OCI-LY1 (cell line): ENCODE data around the gene SEC14L1.

Source experiments
- H2AFZ ChIP-seq: fragments of 200-600 bp; sonication (generic), shearing (Covaris generic); 2 replicates; pipeline ENCODE4 v1.6.0; 2014; ENCODE audit warnings: antibody characterized with exemption, mild to moderate bottlenecking, low read length
- H3F3A ChIP-seq: fragments of 200-600 bp; sonication (generic), shearing (Covaris generic); 2 replicates; pipeline ENCODE4 v1.6.0; 2014; ENCODE audit warnings: mild to moderate bottlenecking, antibody characterized with exemption, low read length, moderate library complexity; ENCODE audit not compliant: insufficient read depth
- H3K27ac ChIP-seq: fragments of 200-600 bp; sonication (generic); 2 replicates; pipeline ENCODE4 v1.5.1; 2014; ENCODE audit warnings: low read length, mixed run types, mild to moderate bottlenecking, low read depth; ENCODE audit not compliant: poor library complexity, severe bottlenecking
- H3K27me3 ChIP-seq: fragments of 200-600 bp; sonication (generic); 2 replicates; pipeline ENCODE4 v1.6.0; 2014; ENCODE audit warnings: antibody characterized with exemption, mild to moderate bottlenecking, low read length, moderate library complexity; ENCODE audit not compliant: insufficient read depth
- H3K36me3 ChIP-seq: fragments of 200-600 bp; sonication (generic); 2 replicates; pipeline ENCODE4 v1.6.1; 2014; ENCODE audit warnings: mild to moderate bottlenecking, antibody characterized with exemption, low read length, moderate library complexity, mixed read lengths; ENCODE audit not compliant: insufficient read depth
- H3K4me1 ChIP-seq: fragments of 200-600 bp; sonication (generic); 2 replicates; pipeline ENCODE4 v1.5.1; 2014; ENCODE audit warnings: mild to moderate bottlenecking, low read length, moderate library complexity; ENCODE audit not compliant: insufficient read depth, severe bottlenecking
- H3K4me2 ChIP-seq: fragments of 200-600 bp; sonication (generic), shearing (Covaris generic); 2 replicates; pipeline ENCODE4 v1.6.1; 2014; ENCODE audit warnings: low read length
- H3K4me3 ChIP-seq: fragments of 200-600 bp; sonication (generic); 2 replicates; pipeline ENCODE4 v1.5.1; 2014; ENCODE audit warnings: low read length, low read depth, mild to moderate bottlenecking, mixed read lengths; ENCODE audit not compliant: poor library complexity, severe bottlenecking
- H3K79me2 ChIP-seq: fragments of 200-600 bp; shearing (Covaris generic); 2 replicates; pipeline ENCODE4 v1.6.1; 2016; ENCODE audit warnings: mixed run types, low read length, mixed read lengths; ENCODE audit not compliant: insufficient read depth
- H3K9ac ChIP-seq: fragments of 200-600 bp; sonication (generic), shearing (Covaris generic); 2 replicates; pipeline ENCODE4 v1.6.1; 2014; ENCODE audit warnings: mild to moderate bottlenecking, low read length, mixed read lengths
- H3K9me2 ChIP-seq: fragments of 200-600 bp; sonication (generic), shearing (Covaris generic); 2 replicates; pipeline ENCODE4 v1.6.1; 2014; ENCODE audit warnings: low read depth, mild to moderate bottlenecking, low read length, mixed read lengths
- H3K9me3 ChIP-seq: fragments of 200-600 bp; shearing (Covaris generic); 2 replicates; pipeline ENCODE4 v1.6.1; 2014; ENCODE audit warnings: low read length, mixed read lengths
- H4K20me1 ChIP-seq: fragments of 200-600 bp; sonication (generic), shearing (Covaris generic); 2 replicates; pipeline ENCODE4 v1.6.0; 2016; ENCODE audit warnings: mild to moderate bottlenecking, low read length; ENCODE audit not compliant: insufficient read depth
- EZH2 ChIP-seq: fragments of 200-600 bp; sonication (generic), shearing (Covaris generic); IDR thresholded peaks from 2 replicates; pipeline ENCODE4 v1.8.0; 2017; ENCODE audit warnings: borderline replicate concordance, mixed run types, mild to moderate bottlenecking, antibody characterized with exemption, low read length, moderate library complexity, mixed read lengths
- TF ChIP-seq, protein P1 (sequence below): fragments of 200-600 bp; sonication (generic), shearing (Covaris generic); IDR thresholded peaks from 2 replicates; pipeline ENCODE4 v1.5.1; 2017; ENCODE audit warnings: mild to moderate bottlenecking, antibody characterized with exemption, low read length, moderate library complexity, mixed read lengths

Gene SEC14L1

DNA sequence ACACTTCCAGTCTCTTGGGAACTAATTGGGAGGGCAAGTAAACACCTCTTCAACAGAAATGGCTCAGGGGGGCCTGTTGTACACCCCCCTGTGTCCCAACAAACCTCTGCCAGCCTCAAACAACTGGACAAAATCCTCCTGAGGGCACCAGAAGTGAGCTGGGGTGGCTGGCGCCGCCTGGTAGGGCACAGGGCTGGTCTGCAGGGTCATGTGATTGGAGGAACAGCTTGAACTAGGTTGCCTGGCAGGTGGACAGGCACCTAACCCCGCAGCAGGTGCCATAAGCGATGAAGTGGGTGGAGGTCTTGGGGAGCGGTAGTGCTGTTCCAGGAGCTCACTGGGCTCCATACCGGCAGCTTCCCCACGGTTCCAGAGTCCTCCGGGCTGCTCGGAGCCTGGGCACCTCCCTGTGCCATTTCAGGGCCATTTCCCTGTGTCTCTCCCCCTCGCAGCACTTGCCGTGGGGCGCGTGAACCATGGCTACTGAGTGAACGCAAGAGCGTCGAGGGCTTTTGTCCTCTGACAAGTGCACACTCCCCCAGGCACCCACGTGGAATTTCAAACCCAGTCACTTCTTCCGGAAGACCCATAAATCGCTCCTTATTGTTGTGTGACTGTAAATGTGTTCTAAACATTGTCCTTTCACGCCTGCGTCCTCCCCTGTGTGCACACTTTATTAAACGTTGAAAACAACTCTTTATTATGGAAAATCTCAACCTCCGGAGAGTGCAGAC lies 101.5 kb downstream of the SEC14L1 start:
- Histone ChIP-seq H3K4me2 (no peak overlapping the region), H3K9me3 (no peaks in the 10 kb centered on the region), H3K9ac (no peak overlapping the region), H3K27ac (no peak overlapping the region), H3K4me1 (peaks cover 22% of the 10 kb centered on the region), H3K36me3 (no peaks in the 10 kb centered on the region; the same call in 1 of the 2 replicates), H3K27me3 (no peaks in the 10 kb centered on the region; the same call in 1 of the 2 replicates), H3K4me3 (no peak overlapping the region), H4K20me1 (no peaks in the 10 kb centered on the region), H2AFZ (no peak overlapping the region), H3K9me2 (no peaks in the 10 kb centered on the region), H3F3A (no peaks in the 10 kb centered on the region), H3K79me2 (no peaks in the 10 kb centered on the region)
- TF ChIP-seq EZH2, result no peak
- TF ChIP-seq, protein P1, sequence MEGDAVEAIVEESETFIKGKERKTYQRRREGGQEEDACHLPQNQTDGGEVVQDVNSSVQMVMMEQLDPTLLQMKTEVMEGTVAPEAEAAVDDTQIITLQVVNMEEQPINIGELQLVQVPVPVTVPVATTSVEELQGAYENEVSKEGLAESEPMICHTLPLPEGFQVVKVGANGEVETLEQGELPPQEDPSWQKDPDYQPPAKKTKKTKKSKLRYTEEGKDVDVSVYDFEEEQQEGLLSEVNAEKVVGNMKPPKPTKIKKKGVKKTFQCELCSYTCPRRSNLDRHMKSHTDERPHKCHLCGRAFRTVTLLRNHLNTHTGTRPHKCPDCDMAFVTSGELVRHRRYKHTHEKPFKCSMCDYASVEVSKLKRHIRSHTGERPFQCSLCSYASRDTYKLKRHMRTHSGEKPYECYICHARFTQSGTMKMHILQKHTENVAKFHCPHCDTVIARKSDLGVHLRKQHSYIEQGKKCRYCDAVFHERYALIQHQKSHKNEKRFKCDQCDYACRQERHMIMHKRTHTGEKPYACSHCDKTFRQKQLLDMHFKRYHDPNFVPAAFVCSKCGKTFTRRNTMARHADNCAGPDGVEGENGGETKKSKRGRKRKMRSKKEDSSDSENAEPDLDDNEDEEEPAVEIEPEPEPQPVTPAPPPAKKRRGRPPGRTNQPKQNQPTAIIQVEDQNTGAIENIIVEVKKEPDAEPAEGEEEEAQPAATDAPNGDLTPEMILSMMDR, result peak; percentile 43

- H3K79me2 ChIP-seq, result no peaks in the 10 kb centered on the region
- H4K20me1 ChIP-seq, result no peaks in the 10 kb centered on the region
- H3K4me1 ChIP-seq, result peaks cover 25% of the 10 kb centered on the region
- H3K9me2 ChIP-seq, result no peaks in the 10 kb centered on the region
- no peaks in the 10 kb centered on the region for H3K9me3 ChIP-seq
- no peaks in the 10 kb centered on the region for H3F3A ChIP-seq
- H2AFZ ChIP-seq, result no peak overlapping the region
- TF ChIP-seq, protein P1, result no peak
- no peak for TF ChIP-seq EZH2
- peak overlapping the region; percentile 22; the same call in 1 of the 2 replicates for H3K4me2 ChIP-seq
- H3K4me3 ChIP-seq, result no peak overlapping the region
- H3K27me3 ChIP-seq, result no peaks in the 10 kb centered on the region
- no peaks in the 10 kb centered on the region for H3K36me3 ChIP-seq
- H3K27ac ChIP-seq, result no peak overlapping the region
- no peak overlapping the region; the same call in 1 of the 2 replicates for H3K9ac ChIP-seq
Observed at GRCh38 chr17:77245162-77245926, 104.6 kb downstream of the SEC14L1 start.

DNA sequence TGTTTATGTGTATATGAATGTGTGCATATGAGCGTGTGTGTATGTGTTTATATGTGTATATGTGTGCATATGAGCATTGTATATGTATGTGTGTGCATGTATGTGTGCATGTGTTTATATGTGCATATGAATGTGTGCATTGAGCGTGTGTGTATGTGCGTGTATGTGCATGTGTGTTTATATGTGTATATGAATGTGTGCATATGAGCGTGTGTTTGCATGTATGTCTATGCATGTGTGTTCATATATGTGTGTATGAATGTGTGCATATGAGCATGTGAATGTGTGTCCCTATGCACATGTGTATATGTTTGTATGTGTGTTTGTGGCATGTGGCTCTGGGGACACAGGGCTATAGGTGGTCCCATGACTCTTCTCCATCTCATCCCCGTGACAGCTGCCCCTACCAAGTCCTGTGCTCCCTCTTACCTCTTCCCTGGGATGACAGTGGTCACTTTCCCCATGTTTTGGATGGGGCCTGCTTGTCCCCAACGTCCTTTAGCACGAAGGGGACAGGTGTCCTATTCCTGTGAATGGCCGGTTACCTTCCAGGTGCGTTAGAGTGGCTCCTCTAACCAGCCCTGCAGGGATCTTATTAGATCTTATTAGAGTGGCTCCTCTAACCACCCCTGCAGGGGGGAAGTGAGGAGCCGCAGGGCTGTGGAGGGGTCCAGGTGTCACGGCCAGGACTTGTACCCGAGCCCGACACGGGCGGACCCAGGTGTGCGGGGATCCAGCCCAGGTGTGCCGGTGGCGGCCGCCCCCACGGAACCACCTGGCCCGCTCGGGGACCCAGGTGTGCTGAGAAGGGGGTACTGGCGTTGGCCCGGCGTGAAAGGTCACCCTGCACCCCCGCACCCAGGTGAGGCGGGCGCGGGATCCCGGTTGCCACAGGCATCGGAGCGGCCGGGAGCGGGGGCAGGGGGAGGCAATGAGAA lies 105.6 kb downstream of the SEC14L1 start:
- Histone ChIP-seq H2AFZ (no peak overlapping the region), H3K27ac (no peak overlapping the region), H3K79me2 (no peaks in the 10 kb centered on the region), H3K27me3 (no peaks in the 10 kb centered on the region), H3K4me1 (peaks cover 25% of the 10 kb centered on the region), H3K4me2 (peak overlapping the region; percentile 72), H3K9me2 (no peaks in the 10 kb centered on the region), H3K9ac (peak overlapping the region; percentile 55), H4K20me1 (no peaks in the 10 kb centered on the region), H3F3A (no peaks in the 10 kb centered on the region), H3K4me3 (peak overlapping the region; percentile 60), H3K9me3 (no peaks in the 10 kb centered on the region), H3K36me3 (no peaks in the 10 kb centered on the region)
- TF ChIP-seq EZH2, result no peak
- TF ChIP-seq, protein P1, result no peak
